IMR-90 (cell line): ENCODE data around the gene TANGO6.

Experiments
- CTCF ChIP-seq: conservative IDR thresholded peaks from 2 replicates; pipeline ENCODE4 v1.5.1; 2012; ENCODE audit warnings: mild to moderate bottlenecking, low read depth, low read length, improper control_type of control experiment
- SMC3 ChIP-seq: fragments of 150-350 bp; IDR thresholded peaks from 2 replicates; pipeline ENCODE4 v1.6.1; 2016; ENCODE audit warnings: low read depth, mild to moderate bottlenecking, antibody characterized with exemption, low read length, moderate library complexity

DNA sequence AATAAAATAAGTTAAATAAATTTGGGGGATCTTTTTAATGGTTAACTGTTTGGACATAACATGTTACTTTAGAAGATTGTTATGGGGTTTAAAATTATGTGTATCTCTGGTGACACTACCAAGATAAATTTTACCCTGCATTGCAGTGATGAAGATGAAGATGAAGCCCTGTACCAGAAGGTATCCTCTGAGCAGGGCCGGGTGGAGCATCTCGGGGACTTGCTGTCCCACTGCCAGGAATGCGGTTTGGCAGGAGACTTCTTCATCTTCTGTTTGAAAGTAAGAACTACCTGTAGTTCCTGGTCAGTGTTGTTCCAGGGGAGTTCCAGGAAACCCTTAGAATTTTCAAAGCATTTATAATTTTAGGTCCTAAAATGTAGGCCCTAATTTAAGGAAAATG is 64.0 kb downstream of the TANGO6 start:
- TF ChIP-seq CTCF (no peak), SMC3 (no peak)
